ENCODE data around the gene DDAH2. TPM values are rescaled to one million over a fixed set of nuclear protein-coding genes. Genes with fewer than 3 reads are reported as not detected.

DDAH2 gene
- total RNA-seq, 1 donor from 2014 or later, result 266 TPM

GRCh38 chr6:31733734-31734133, 4.6 kb upstream of the DDAH2 start:
- TF ChIP-seq CTCF (IDR thresholded peaks at IDR 0.05; ENCODE audit: partially characterized antibody, unreplicated experiment), result no peak
- Mint-ChIP-seq H3K36me3 (ENCODE audit: unreplicated experiment) (no peaks in the 10 kb centered on the region), H3K27ac (ENCODE audit: unreplicated experiment) (peak overlapping the region; percentile 57), H3K4me1 (ENCODE audit: low read depth, unreplicated experiment) (peaks cover 19% of the 10 kb centered on the region), H3K27me3 (ENCODE audit: unreplicated experiment) (peaks cover 18% of the 10 kb centered on the region), H3K4me3 (ENCODE audit: unreplicated experiment) (peak overlapping the region; percentile 98), H3K9me3 (ENCODE audit: unreplicated experiment) (peaks cover 22% of the 10 kb centered on the region)
- DNase-seq, result no peak

GRCh38 chr6:31732029-31732428, 2.9 kb upstream of the DDAH2 start:
- no peak overlapping the region for H3K27ac Mint-ChIP-seq (ENCODE audit: unreplicated experiment)
- H3K9me3 Mint-ChIP-seq (ENCODE audit: unreplicated experiment), result peaks cover 22% of the 10 kb centered on the region
- TF ChIP-seq CTCF (IDR thresholded peaks at IDR 0.05; ENCODE audit: partially characterized antibody, unreplicated experiment), result no peak
- no peaks in the 10 kb centered on the region for H3K36me3 Mint-ChIP-seq (ENCODE audit: unreplicated experiment)
- H3K4me1 Mint-ChIP-seq (ENCODE audit: low read depth, unreplicated experiment), result peaks cover 13% of the 10 kb centered on the region
- H3K27me3 Mint-ChIP-seq (ENCODE audit: unreplicated experiment), result peaks cover 19% of the 10 kb centered on the region
- peak overlapping the region; percentile 42 for H3K4me3 Mint-ChIP-seq (ENCODE audit: unreplicated experiment)
- DNase-seq, result no peak

- H3K4me3 Mint-ChIP-seq (ENCODE audit: unreplicated experiment), result peak overlapping the region; percentile 98
- peaks cover 10% of the 10 kb centered on the region for H3K4me1 Mint-ChIP-seq (ENCODE audit: low read depth, unreplicated experiment)
- no peak for DNase-seq
- H3K27me3 Mint-ChIP-seq (ENCODE audit: unreplicated experiment), result peaks cover 22% of the 10 kb centered on the region
- peak overlapping the region; percentile 96 for H3K27ac Mint-ChIP-seq (ENCODE audit: unreplicated experiment)
- TF ChIP-seq CTCF (IDR thresholded peaks at IDR 0.05; ENCODE audit: partially characterized antibody, unreplicated experiment), result no peak
- H3K9me3 Mint-ChIP-seq (ENCODE audit: unreplicated experiment), result peaks cover 17% of the 10 kb centered on the region
- peaks cover 12% of the 10 kb centered on the region for H3K36me3 Mint-ChIP-seq (ENCODE audit: unreplicated experiment)
Measured at GRCh38 chr6:31730631-31731086, 1.6 kb upstream of the DDAH2 start.

- Mint-ChIP-seq H3K4me3 (ENCODE audit: unreplicated experiment) (peak overlapping the region; percentile 98), H3K4me1 (ENCODE audit: low read depth, unreplicated experiment) (peaks cover 10% of the 10 kb centered on the region), H3K9me3 (ENCODE audit: unreplicated experiment) (peaks cover 15% of the 10 kb centered on the region), H3K36me3 (ENCODE audit: unreplicated experiment) (peaks cover 14% of the 10 kb centered on the region), H3K27ac (ENCODE audit: unreplicated experiment) (peak overlapping the region; percentile 96), H3K27me3 (ENCODE audit: unreplicated experiment) (peaks cover 22% of the 10 kb centered on the region)
- DNase-seq, result peak; percentile 95
- TF ChIP-seq CTCF (IDR thresholded peaks at IDR 0.05; ENCODE audit: partially characterized antibody, unreplicated experiment), result no peak
Measured at GRCh38 chr6:31729979-31730630, 1.0 kb upstream of the DDAH2 start.

GRCh38 chr6:31729515-31729978, 448 bp upstream of the DDAH2 start:
- H3K4me3 Mint-ChIP-seq (ENCODE audit: unreplicated experiment), result peak overlapping the region; percentile 98
- peaks cover 13% of the 10 kb centered on the region for H3K9me3 Mint-ChIP-seq (ENCODE audit: unreplicated experiment)
- H3K36me3 Mint-ChIP-seq (ENCODE audit: unreplicated experiment), result peaks cover 14% of the 10 kb centered on the region
- TF ChIP-seq CTCF (IDR thresholded peaks at IDR 0.05; ENCODE audit: partially characterized antibody, unreplicated experiment), result peak; percentile 66
- H3K27me3 Mint-ChIP-seq (ENCODE audit: unreplicated experiment), result peaks cover 21% of the 10 kb centered on the region
- H3K4me1 Mint-ChIP-seq (ENCODE audit: low read depth, unreplicated experiment), result peaks cover 10% of the 10 kb centered on the region
- peak; percentile 90 for DNase-seq
- H3K27ac Mint-ChIP-seq (ENCODE audit: unreplicated experiment), result peak overlapping the region; percentile 96
